SH-SY5Y (cell line): ENCODE measurements around the gene ZNF699.

Experiments used
- GATA2 ChIP-seq: IDR thresholded peaks from 2 replicates; pipeline ENCODE4 v1.6.1; 2011; ENCODE audit warnings: mild to moderate bottlenecking, low read depth, low read length
- GATA3 ChIP-seq: IDR thresholded peaks from 2 replicates; pipeline ENCODE4 v1.6.1; 2011; ENCODE audit warnings: low read depth, mild to moderate bottlenecking, low read length, moderate library complexity

The ZNF699 gene

GRCh38 chr19:9308091-9308770 lies 1.4 kb downstream of the ZNF699 start:
- no peak for TF ChIP-seq GATA3
- TF ChIP-seq GATA2 = no peak

DNA sequence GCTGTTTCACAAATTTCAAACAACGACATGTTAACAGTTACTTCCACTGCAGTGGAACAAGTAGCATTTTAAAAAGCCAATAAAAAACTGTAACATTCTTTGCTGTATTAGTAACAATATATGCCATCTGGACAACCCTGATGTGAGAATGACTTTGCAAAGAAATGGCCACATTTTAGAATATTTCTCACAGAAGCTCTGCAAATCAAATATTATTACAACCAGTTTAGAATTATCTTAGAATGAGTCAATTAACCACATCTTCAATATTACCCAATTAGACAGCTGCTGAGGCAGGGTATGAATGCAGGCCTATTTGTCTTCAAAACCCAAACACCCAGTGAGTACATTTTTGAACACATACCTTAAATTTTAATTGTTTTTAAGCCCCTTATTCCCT lies 3.2 kb downstream of the ZNF699 start:
- TF ChIP-seq GATA2 (no peak), GATA3 (no peak)

DNA sequence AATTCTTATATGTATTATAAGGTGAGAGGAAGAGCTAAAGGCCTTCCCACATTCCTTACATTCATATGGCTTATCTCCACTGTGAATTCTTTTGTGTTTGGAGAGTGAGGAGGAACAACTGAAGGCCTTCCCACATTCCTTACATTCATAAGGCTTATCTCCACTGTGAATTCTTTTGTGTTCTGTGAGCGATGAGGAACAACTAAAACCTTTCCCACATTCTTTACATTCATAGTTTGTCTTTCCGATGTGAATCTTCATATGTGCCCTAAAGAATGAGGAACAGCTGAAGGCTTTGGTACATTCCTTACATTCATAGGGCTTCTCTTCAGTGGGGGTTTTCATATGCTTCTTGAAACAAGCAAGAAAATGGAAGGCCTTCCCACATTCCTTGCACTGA lies 13.3 kb downstream of the ZNF699 start:
- no peak for TF ChIP-seq GATA2
- TF ChIP-seq GATA3 = no peak

GRCh38 chr19:9295411-9295849 lies 14.2 kb downstream of the ZNF699 start:
- TF ChIP-seq GATA3 = no peak
- TF ChIP-seq GATA2 = no peak

DNA sequence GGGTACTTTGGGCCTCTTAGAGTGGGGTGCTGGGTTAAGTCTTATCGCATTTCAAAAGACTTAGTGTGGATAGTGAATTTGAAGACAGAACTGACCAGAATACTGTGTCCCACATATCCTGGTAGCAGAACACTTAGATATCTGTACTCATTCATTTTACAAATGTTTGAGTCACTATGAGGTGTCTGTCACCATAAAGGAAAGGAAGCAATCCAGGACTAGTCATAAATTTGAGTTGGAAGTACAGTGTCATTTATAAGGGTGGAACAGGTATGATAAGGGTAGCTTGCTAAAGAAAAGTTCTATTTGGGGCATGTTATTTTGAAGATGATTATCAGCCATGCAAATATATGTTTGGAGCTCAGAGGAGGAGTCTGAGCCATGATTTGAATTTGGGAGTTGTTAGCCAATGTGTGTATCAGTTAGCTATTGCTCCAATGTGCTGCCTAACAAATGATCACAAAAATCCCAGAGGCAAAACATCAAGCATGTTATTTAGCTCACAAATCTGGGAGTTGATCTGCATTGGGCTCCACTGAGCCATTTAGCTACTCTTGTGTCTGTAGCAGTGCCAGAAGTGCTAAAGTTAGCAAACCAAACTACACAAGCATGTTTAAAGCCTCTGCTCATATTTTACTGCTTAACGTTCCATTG lies 20.3 kb downstream of the ZNF699 start:
- TF ChIP-seq GATA3 = no peak

DNA sequence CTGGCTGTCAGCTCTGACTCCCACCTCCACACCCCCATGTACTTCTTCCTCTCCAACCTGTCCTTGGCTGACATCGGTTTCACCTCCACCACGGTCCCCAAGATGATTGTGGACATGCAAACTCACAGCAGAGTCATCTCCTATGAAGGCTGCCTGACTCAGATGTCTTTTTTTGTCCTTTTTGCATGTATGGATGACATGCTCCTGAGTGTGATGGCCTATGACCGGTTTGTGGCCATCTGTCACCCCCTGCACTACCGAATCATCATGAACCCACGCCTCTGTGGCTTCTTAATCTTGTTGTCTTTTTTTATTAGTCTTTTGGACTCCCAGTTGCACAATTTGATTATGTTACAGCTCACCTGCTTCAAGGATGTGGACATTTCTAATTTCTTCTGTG lies 58.4 kb downstream of the ZNF699 start:
- no peak for TF ChIP-seq GATA2
- TF ChIP-seq GATA3 = no peak

- TF ChIP-seq GATA3 (no peak), GATA2 (no peak)
Measured at GRCh38 chr19:9250630-9251029, 59.0 kb downstream of the ZNF699 start, which contains the start of gene OR7E24. TSS of gene OR7E24 (plus strand) at chr19:9250930. CDS start at chr19:9251044, 114 bp downstream.
